ENCODE data around the gene ACP5.

- no peak for TF ChIP-seq CTCF (IDR thresholded peaks at IDR 0.05)
- TF ChIP-seq POLR2A (IDR thresholded peaks at IDR 0.05), result no peak
These were observed 23.3 kb downstream of the ACP5 start for GRCh38 chr19:11554160-11554559.

All from adrenal gland (tissue), 5 donors.